ENCODE measurements around the gene CLN5.

DNA sequence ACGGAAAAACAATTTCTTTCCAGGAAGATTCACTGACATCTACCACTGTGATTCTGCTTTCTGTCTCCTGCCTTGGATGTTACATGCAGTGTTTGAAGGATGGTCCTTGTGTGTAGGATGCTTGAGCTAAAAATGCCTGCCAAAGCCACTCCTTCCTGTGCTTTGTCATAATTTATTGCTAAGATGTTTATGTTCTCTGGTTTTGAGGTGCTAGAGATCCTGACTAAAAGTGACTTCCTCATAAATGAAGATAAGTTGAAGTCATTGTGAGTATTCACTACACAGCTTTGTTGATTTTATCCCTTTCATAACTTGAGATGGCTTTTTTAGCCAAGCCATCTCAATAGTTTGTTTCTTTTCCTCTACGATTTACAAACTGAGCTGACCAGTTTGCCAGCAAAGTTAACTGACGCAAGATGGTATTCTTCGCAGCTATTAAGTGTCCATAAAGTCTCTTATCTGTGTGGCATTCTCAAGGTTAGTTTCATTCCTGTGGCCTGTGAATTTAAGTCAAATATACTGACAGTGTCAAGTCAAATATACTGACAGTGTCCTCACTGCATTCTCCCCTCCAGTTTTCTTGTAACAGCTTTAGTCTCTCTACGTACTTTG, 50.8 kb downstream of the CLN5 start:
- TF ChIP-seq, protein P1, sequence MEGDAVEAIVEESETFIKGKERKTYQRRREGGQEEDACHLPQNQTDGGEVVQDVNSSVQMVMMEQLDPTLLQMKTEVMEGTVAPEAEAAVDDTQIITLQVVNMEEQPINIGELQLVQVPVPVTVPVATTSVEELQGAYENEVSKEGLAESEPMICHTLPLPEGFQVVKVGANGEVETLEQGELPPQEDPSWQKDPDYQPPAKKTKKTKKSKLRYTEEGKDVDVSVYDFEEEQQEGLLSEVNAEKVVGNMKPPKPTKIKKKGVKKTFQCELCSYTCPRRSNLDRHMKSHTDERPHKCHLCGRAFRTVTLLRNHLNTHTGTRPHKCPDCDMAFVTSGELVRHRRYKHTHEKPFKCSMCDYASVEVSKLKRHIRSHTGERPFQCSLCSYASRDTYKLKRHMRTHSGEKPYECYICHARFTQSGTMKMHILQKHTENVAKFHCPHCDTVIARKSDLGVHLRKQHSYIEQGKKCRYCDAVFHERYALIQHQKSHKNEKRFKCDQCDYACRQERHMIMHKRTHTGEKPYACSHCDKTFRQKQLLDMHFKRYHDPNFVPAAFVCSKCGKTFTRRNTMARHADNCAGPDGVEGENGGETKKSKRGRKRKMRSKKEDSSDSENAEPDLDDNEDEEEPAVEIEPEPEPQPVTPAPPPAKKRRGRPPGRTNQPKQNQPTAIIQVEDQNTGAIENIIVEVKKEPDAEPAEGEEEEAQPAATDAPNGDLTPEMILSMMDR (conservative IDR thresholded peaks at IDR 0.05; ENCODE audit: low read depth, low read length): no peak
- no peak for TF ChIP-seq EZH2 (IDR thresholded peaks at IDR 0.05; ENCODE audit: low read length, unreplicated experiment)

Measured in PC-3 (cell line).